SH-SY5Y (cell line): Measurements from ENCODE around the gene PAMR1.

ENCODE experiments used
- GATA2 ChIP-seq: IDR thresholded peaks from 2 replicates; pipeline ENCODE4 v1.6.1; 2011; ENCODE audit warnings: mild to moderate bottlenecking, low read depth, low read length
- GATA3 ChIP-seq: IDR thresholded peaks from 2 replicates; pipeline ENCODE4 v1.6.1; 2011; ENCODE audit warnings: low read depth, mild to moderate bottlenecking, low read length, moderate library complexity

PAMR1 gene

GRCh38 chr11:35419830-35420333 lies 105.5 kb downstream of the PAMR1 start:
- no peak for TF ChIP-seq GATA2
- no peak for TF ChIP-seq GATA3

GRCh38 chr11:35419184-35419829 lies 106.1 kb downstream of the PAMR1 start, which contains the start of gene SLC1A2:
SLC1A2 (minus strand) TSS chr11:35419558; CDS start chr11:35418966, 592 bp downstream.
- no peak for TF ChIP-seq GATA3
- TF ChIP-seq GATA2: no peak

- TF ChIP-seq GATA3 (no peak), GATA2 (no peak)
Observed at GRCh38 chr11:35418282-35419183, 106.9 kb downstream of the PAMR1 start.

- TF ChIP-seq GATA2 (no peak), GATA3 (no peak)
Observed at GRCh38 chr11:35415487-35415886, 109.9 kb downstream of the PAMR1 start.

- TF ChIP-seq GATA3 (no peak), GATA2 (no peak)
Observed at GRCh38 chr11:35414776-35415175, 110.6 kb downstream of the PAMR1 start.

- no peak for TF ChIP-seq GATA2
- no peak for TF ChIP-seq GATA3
Observed at GRCh38 chr11:35414311-35414710, 111.1 kb downstream of the PAMR1 start.

- TF ChIP-seq GATA3: no peak
- TF ChIP-seq GATA2: no peak
Observed at GRCh38 chr11:35413598-35413997, 111.8 kb downstream of the PAMR1 start.

GRCh38 chr11:35412285-35412684 lies 113.1 kb downstream of the PAMR1 start:
- TF ChIP-seq GATA2 (no peak), GATA3 (no peak)

- TF ChIP-seq GATA3: no peak
Observed at GRCh38 chr11:35407041-35407440, 118.4 kb downstream of the PAMR1 start.

- TF ChIP-seq GATA2 (no peak), GATA3 (no peak)
Observed at GRCh38 chr11:35404388-35404775, 121.0 kb downstream of the PAMR1 start.

GRCh38 chr11:35403765-35404387 lies 121.5 kb downstream of the PAMR1 start:
- TF ChIP-seq GATA3 (no peak), GATA2 (no peak)

- TF ChIP-seq GATA2: no peak
Observed at GRCh38 chr11:35402751-35403660, 122.4 kb downstream of the PAMR1 start.

- TF ChIP-seq GATA3 (no peak), GATA2 (no peak)
Observed at GRCh38 chr11:35398881-35399280, 126.5 kb downstream of the PAMR1 start.

- TF ChIP-seq GATA3: no peak
- no peak for TF ChIP-seq GATA2
Observed at GRCh38 chr11:35394941-35395340, 130.5 kb downstream of the PAMR1 start.
